ENCODE data around the gene HS6ST3.

HS6ST3 gene

DNA sequence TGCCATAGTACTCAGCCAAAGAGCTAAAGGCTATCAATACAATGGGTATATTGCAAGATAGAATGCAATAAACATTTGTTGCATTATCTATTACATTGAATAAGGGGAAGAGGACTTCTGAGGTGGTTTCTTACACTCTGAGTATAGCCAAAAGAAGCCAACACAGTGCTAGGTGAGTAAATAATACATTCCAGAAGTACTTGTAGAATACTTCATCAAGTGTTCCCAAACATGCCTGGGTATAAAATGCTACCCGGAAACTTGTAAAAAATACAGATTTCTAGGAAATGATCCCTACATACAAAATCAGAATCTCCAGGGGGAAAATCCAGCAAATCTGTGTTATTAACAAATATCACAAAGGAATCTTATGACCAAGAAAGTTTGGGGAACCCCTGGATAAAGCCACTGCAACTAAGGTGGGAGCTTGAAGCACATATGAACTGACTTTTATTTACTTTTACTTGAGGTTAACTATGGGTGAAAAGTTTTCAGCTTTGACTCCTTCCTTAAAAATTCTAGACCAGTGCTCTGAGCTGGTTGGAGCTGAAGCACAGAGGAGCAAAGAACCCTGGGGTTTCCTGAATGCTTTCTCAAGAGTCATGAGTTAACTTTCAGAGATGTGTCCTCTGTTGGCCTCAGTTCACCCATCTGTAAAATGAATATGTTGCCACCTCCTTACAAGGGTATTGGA, 768.4 kb downstream of the HS6ST3 start:
- FAIRE-seq = no peak

DNA sequence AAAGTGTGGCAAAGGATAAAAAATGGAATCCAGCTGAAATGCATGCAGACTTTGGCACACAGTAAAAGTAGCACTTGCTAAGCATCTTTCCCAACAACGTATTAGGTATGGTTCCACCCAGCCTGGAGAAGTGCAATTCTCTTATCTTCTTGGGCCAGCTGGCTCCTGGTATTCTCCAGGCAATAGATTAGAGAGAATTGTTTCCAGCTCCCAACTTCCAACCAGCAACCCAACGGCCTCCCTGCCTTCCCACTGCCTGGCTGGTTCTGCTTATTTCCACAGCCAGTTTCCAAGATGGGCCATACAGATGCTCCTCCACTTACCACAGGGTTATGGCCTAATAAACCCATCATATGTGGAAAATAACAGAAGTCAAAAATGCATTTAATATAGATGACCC, 771.0 kb downstream of the HS6ST3 start:
- FAIRE-seq = no peak

DNA sequence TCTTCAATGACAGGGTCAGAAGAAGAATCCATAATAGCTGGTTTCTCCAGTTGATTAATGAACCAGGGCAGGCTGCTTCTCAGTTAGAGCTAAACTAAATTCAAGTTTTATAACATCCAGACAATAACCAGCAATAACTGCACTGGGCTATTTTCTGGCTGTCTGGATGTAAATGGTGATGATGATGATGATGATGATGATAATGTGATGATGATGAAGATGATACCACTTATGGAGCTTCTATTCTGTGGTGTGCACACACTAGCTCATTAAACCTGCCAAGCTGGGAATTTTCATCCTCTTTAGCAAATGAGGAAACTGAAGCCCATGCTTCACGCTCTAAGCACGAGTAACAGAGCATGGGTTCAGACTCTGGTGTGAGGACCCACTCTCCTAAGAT, 772.2 kb downstream of the HS6ST3 start:
- no peak for FAIRE-seq

- no peak for FAIRE-seq
These were observed 773.1 kb downstream of the HS6ST3 start for GRCh38 chr13:96862999-96863398.

- no peak for FAIRE-seq
These were observed 781.6 kb downstream of the HS6ST3 start for GRCh38 chr13:96871469-96871868.

GRCh38 chr13:96880419-96880818, 790.5 kb downstream of the HS6ST3 start:
- no peak for FAIRE-seq
